Spleen (tissue), 7 donors: ENCODE measurements around the gene LY86.

ENCODE experiments used
- CTCF ChIP-seq, 11 experiments: fragments of 200-600 bp in 7 of 11; fragments of 450-650 bp in 4 of 11; sonication (generic) in 4 of 11; IDR thresholded peaks in 8 of 11; conservative IDR thresholded peaks in 3 of 11; 1 replicate in 7 of 11; 2 replicates in 4 of 11; pipeline versions ENCODE4 v1.4.0 to v1.8.0; 2016 to 2021; ENCODE audit warnings: antibody characterized with exemption in 11 of 11, inconsistent platforms in 4 of 11, mild to moderate bottlenecking in 1 of 11
- POLR2A ChIP-seq, 3 donors: fragments of 450-650 bp; IDR thresholded peaks; one replicate each; pipeline ENCODE4 v1.5.1; 2017; ENCODE audit warnings: antibody characterized with exemption in 3 of 3, mild to moderate bottlenecking in 1 of 3
- POLR2AphosphoS5 ChIP-seq, 3 donors: sonication (generic); formaldehyde crosslinking; IDR thresholded peaks; one replicate each; pipeline ENCODE4 v1.5.1; 2017; ENCODE audit warnings: antibody characterized with exemption in 3 of 3
- donor health status: DM: no; HTN: no; CAD: no; lungs with moderate emphysema.
- donor health status: DM: no; HTN: no; CAD: no.
- donor health status: DM: no; HTN: no; CAD: no.

- TF ChIP-seq CTCF (IDR thresholded peaks at IDR 0.05 in 8 of 11, conservative IDR thresholded peaks at IDR 0.05 in 3 of 11) (no peak), POLR2A (IDR thresholded peaks at IDR 0.05) (no peak), POLR2AphosphoS5 (IDR thresholded peaks at IDR 0.05) (no peak)
These were observed 9.2 kb downstream of the LY86 start for GRCh38 chr6:6597682-6598081.
